ENCODE results near the gene CALCOCO1.
A peak's percentile ranks its signal among the peaks of the same experiment; 100 is the strongest.
"Not testable (repeated sequence)": the region's sequence is repeated elsewhere in the genome, so short reads cannot be mapped to it uniquely, and the experiment has no call there.

Gene CALCOCO1, protein sequence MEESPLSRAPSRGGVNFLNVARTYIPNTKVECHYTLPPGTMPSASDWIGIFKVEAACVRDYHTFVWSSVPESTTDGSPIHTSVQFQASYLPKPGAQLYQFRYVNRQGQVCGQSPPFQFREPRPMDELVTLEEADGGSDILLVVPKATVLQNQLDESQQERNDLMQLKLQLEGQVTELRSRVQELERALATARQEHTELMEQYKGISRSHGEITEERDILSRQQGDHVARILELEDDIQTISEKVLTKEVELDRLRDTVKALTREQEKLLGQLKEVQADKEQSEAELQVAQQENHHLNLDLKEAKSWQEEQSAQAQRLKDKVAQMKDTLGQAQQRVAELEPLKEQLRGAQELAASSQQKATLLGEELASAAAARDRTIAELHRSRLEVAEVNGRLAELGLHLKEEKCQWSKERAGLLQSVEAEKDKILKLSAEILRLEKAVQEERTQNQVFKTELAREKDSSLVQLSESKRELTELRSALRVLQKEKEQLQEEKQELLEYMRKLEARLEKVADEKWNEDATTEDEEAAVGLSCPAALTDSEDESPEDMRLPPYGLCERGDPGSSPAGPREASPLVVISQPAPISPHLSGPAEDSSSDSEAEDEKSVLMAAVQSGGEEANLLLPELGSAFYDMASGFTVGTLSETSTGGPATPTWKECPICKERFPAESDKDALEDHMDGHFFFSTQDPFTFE

DNA sequence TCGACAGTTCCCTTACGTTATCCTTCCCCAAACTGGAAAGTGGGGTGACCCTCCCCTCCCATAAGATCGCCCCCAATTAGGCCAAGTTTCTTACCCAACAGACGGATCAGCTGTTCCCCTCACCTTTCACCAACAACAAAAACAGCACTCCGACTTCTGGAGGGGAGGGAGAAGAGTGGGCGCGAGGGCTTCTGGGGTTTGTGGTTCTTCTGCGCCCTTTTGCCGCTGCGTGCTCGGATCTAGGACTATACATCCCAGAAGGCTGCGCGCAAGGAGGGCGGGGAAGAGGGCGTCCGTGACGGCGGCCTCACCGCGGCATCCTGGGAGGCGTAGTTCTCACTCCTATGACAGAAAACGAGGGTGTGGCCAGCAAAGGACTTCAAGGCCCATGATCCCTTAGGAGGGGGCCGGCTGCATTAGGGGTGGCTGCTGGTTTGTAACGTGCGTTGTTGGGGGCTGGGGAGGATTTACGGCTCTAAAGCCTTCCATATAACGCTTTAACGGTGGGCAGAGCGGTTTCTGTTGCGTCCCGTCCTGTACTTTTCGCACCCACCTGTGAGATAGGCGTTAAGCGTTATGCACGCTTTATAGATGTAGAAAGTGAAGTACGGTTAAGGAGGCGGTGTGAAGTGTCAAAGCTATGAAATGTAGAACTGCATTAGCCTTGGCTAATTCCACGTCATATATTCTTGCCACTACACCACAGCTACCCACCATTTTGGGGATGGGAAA lies at the start of gene CALCOCO1:
Gene CALCOCO1 (minus strand): TSS at position 143 of the 732 bp plus-strand sequence. CDS start 2,210 bp downstream, outside the sequence.
- DNase-seq, result peak; percentile 94

DNA sequence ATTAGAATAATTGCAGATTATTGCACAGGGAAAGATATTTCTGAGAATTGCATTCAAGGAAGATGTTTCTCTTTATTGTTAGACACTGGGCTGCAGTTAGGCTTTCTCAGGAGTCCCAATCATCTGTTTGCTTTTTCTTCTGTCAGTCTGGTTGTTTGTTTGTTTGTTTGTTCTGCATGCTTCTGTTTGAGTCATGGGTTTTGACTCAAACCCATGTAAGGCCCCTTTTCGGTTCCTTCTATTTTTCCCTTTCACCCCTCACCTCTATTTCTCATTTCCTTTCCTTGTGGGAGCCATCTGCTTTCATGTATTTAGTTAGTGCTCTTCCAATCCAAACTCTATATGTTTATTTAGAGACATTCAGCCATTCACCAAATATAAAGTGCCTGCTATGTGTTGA lies 49.6 kb upstream of the CALCOCO1 start:
- no peak for DNase-seq

DNA sequence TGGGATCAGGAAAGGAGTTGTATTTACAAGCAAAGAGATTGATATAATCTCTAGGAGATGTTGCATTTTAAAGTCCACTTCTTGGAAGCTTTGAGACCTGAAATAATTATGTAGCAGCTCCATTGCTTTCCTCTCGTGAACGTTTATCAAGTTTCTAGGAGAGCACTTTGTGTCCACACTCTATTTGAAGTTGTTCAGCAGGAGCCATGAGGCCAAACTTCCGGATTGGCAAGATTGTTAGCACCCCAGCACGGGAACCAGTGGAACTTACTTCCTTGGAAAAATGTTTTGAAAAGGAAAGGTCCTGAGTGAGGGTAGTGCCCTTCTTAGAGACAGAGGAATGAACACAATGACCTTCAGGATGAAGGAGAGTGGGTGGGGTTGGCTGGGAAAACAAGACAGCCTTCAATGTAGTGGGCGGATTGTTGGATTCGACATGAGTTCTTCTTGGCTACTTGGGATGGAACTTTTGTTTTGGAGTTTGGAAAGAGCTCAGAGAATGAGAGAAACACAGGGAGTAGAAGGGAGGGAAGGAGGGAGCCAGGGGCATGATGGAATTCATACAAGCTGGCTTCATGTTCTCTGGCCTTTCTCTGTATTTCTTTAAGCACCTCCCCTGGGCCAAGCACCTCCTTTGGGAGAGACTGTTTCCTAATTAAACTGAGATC lies 48.4 kb upstream of the CALCOCO1 start:
- DNase-seq, result no peak

DNA sequence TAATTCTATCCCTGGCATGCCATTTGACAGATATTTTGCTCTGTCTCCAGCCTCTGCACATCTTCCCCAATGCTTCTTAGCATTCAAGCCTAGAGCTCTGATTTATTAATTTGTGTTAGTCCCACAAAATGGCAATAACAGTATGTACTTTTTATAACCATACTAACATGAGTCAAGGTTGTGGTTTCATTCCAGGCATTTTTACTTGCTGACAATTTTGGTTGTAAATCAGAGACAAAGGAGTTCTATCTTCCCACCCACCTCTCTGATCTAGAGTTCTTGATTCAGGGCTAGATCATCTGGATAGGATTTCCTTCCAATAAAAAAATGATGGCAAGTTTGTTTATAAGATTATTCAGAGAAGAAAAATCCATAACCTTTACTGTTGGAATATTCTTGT lies 43.0 kb upstream of the CALCOCO1 start:
- DNase-seq, result no peak

DNA sequence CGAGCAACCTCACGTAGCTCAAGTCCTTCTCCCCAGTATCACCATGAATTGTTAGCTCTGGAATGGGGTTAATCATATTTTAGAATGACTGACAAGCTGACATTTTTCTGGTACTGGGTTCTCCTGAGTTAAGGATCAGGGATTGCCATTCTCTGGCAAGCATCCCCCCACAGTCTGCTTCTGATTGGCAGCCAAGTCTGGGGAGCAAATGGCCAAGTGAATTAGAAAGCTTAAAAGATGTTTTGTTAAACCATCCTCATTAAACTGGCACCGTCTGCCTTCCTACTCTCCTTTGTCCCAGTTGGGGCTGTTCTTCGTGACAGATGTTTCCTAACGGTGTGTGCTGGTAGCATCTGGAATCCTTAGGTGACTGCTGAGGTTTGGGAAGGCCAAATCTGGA lies 41.7 kb upstream of the CALCOCO1 start:
- peak; percentile 29 for DNase-seq

DNA sequence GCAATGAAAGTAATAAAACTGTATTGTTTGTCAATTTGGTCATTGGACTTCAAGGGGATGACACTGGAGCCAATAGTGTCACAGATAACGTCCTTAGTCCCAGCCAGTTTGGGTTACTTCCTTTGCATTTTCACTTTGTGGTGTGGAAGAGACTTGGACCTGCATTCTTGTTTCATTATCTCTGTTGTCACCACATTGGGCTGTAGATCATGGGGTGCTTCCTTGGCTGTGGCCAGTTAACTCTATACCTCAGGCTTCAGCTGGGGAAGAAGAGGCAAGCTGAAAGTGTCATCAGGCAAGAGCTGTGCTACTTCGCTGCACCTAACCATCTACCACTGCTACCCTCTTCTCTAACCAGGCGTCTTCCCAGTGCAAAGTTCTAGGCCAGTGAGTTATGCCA lies 39.6 kb upstream of the CALCOCO1 start:
- no peak for DNase-seq

DNA sequence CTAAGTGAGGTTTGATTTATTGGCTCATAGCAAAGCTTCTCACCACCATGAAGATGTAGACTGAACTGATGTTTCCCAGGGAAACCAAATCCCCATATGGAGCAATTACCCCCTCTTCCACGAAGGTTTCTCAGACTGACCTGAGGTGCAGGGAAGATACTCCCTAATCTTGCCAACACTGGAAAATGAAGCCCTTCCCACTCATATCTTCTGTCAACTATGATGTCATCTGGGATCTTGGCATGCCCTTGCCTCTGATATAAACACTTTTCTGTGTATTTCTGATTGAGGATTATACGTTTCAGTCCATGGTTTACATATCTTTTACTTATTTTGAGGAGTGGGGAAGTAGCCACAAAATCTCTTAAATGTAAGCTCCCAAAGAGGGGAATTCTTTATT lies 38.6 kb upstream of the CALCOCO1 start:
- DNase-seq, result no peak

DNA sequence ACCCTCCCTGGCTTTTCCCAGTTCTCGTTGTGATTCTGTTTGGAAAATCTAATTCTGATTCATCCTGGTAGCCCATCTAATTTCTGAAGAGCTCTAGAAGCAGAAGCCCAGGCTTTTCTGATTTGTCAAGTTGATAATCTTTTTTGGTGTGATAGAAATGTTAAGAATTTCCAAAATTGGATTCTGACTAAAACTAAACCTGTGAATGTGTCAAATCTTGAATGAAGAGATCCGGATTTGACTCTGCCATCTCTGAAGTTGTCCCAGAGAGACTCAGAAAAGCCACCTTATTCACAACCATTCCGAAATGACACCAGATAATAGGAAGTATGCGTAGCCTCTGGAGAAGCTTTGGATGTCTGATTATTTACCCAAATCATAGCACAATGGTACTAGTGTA lies 37.4 kb upstream of the CALCOCO1 start:
- no peak for DNase-seq

DNA sequence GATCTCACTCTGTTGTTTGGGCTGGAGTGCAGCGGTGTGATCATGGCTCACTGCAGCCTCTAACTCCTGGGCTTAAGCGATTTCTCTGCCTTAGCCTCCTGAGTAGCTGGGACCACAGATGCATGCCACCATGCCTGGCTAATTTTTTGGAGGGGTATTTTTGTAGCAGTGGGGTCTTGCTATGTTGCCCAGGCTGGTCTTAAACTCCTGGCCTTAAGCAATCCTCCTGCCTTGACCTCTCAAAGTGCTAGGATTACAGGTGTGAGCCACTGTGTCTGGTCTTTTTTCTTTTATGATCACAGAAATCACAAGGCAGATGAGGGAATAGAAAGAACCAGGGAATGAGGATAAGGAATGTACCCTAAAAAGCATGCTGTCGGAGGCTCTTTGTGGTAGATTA lies 35.5 kb upstream of the CALCOCO1 start:
- DNase-seq, result not testable (repeated sequence)

DNA sequence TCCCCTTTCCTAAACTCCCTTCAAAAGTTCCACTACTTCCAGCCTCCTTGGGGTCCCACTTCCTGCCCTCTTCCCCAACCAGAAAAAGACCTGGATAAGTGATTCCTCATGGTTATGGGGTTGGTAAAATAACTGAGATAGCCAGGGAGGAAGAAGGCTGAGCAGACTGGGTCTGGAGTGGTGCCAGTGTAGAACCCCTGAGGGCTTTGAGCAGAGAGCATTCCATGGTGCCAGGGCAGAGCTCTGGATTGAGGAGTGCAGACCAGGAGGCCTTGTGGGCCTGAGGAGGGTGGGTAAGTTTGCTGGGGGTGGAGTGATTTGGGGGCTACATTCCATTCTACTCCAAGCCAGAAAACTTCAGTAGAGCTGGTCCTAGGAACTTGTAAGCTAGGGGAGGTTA lies 34.1 kb upstream of the CALCOCO1 start:
- DNase-seq, result no peak

DNA sequence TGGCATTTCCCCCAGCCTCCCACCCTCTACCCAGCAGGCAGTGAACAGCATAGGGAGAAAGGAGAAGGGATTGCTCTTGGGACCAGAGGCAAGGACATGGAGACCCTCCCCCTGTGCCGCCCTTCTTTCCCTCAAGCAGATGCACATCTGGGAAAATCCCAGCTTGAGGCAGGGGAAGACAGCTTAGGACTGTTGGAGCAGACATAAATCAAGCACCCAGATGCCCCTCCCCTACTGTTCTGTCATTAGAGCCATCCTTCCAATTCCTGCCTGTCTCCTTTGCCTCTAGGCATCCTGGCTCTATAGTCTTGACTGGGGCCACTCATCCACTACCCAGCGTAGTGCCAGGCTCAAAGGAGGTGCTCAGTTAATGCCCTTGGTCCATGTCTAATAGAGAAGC lies 32.0 kb upstream of the CALCOCO1 start:
- DNase-seq, result no peak

DNA sequence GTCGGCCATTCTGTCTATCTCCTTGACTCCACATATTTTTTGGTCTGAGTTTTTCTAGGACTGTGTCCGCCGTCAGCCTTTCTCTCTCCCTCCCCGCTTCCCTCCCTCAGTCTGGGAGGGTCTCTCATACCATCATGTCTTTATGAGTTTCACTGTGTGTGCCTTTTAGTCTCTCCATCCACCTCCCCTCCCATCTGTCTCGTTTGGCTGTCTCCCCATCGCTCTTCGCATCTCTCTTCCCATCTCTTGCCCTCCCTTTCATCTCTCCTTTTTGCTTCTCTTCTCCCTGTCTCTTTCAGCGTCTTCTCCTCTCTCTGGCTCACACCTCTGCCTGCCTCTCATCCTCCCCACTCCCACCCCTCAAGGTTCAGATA lies 31.5 kb upstream of the CALCOCO1 start:
- no peak for DNase-seq

DNA sequence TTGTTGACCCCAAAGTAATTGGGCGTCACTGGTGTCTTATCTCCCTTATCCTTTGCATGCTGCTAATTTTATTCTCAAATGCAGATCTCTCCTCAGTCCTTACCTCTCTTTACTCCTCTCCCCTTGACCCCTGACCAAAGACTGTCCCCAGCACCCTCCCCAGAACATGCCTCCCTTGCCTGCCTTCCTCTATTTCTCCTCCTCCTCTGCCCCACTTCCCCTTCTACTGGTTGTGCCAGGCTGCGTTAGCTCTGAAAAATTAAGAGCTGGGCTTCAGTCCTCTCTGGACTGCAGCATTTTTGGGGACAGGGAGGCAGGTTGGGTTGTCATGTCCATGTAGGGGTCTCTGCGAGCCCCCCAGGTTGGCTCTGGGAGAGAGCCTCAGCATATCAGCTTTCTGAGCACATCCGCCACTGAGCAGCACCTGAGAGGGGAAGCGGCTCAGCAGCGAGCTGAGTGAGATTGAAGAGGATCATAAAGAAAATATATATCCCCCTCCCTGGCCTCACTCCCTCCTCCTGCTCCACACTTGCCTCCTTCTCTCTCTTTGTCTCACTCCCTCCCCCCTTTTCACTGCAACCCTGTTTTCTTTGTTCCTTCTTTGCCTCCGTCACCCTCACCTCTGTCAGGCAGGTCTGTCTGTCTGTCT lies 31.0 kb upstream of the CALCOCO1 start:
- no peak for DNase-seq

DNA sequence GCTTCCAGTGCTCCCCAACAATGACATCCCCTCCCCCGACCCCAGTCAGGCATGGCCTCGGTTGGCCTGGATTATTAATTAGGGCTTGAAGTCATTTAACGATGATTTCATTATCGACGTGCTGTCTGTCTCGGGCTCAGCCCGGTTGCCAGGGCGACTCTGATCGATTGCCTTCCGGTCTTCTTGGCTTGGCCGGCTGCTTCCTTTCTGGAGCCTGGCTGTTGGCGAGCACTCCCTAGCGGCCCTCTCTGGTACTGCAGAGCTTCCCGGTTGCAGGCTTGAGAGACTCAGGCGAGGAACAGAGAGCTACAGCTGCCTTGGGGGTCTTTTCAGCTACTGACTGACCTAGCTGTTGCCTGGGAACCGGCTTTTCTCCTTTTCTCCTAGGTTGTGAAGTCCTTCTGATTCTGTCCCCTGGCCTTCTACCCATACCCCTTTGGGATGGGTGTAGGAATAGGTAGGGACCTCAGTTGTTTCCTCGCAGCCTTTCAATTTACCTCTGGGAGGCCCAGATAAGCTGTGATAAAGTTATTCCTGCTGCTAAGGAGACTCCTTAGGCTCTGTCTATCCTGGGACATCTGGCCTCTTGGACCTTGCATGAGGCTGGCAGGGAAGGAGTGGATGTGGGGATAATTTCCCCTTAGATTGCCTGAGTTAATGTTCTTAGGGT lies 30.0 kb upstream of the CALCOCO1 start:
- DNase-seq, result peak; percentile 16

DNA sequence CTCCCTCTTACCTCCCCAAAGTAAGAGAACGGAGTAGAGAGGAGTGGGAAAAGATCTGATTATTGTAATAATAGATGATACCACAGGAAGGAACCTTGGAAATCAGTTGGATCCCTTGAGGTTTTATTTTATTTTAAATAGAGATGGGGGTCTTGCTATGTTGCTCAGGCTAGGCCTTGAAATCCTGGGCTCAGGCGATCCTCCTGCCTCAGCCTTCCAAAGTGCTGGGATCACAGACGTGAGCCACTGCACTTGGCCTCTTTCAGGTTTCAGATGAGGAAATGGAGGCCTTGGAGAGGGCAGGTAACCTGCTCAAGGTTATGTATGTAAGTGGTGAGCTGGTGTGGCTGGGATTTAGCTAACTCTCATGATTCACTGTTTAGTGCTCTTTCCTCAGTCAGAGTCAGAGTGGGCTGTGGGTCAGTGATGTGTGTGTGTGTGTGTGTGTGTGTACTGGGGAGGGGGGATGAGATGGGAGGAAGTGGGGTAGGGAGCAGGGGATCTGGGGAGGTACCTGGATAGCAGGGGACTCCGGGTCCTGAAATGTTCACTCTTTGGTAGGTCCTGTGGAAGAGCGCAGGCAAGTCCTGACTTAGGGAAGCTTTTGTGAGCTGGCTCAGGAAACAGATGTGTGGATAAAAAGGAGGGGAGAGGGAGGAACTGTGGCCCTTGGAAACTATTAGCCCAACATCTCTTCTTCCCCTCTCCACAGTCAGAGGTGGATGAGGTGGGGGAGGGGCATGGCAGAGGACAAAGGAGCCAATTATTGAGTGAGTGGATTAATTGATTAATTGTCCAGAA lies 29.2 kb upstream of the CALCOCO1 start:
- no peak for DNase-seq

DNA sequence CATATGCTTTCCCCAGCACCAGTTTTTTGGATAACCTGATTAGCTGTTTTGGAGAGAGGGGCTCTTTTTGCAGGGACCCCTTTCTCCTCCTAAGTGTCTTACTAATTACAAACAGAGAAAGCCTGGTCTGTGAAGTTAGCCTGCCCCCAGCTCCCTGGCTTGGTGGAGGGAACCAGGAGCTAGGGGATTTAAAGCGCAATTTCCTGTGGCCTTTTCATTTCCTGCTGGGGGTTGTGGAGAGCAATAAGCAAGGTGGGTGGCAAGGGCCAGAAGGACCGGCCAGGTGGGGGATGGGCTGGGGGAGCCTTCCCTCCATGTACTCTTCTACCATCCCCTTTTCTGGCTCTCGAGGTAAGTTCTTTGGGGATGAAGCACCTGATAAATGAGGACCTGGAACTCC lies 28.6 kb upstream of the CALCOCO1 start:
- no peak for DNase-seq

DNA sequence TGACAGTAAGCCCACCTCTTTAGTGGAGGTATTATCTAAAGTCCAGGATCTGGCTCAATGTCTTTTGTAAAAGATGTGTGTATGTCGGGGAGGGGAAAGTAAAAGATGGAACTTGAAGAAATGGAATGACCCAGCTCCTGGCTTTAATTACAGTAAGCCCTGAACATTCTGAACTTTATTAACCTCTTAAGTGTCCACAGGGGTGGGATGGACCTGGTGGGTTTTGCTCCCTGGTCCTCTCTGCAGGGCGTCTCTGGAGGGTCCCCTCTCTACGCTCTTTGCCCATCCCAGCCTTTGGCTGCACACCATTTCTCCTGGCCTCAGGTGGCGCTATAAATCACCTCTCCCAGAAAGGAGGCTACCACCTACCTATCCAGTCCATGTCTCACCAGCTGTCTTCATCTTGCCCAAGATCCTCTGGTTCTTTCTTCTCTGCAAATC lies 28.2 kb upstream of the CALCOCO1 start:
- DNase-seq, result no peak

DNA sequence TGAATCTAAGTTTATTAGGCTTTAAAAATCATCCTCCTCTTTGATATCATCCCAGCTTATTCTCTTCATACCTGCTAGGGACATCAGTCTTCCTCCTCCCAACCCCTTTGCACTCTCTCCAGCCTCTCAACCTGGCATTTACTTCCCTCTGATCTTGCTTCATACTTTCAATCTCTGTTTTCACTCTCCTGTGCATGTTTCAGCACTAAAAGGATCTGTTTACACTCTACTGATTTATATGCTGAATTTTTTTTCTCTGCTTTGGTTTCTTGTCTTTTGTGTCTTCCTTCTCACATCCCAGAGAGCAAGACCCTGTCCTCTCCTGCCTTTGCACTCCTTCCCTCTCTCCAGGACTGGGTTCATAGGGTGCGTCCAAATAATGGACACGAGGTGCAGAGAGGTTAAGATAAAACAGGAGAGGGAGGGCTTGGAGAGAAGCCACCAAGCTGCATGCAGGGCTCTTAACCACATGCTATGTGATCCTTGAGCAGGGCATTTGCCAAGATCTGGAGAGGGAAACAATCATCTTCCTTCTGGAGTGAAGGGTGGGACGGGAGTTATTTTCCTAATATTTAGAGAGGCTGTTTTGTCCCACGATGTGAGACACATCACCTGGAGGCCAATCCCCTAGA lies 27.5 kb upstream of the CALCOCO1 start:
- no peak for DNase-seq

DNA sequence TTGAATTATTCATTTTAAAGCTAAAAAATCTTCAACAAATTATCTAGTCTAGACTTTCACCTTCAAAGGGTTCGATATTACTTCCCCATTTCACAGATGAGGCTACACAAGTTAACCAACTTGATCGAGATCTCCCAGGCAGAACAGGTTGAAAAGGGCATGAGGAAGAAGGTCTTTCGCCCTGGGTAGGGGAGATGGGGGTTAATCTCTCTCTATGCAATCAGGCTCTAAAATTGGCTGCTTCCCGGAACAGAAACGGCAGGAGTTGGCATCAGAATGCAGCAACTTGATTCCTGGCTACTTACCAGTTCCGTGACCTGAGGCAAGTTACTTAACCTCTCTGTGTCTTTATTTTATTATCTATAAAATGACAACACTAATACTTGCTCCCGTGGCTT lies 26.9 kb upstream of the CALCOCO1 start:
- no peak for DNase-seq

DNA sequence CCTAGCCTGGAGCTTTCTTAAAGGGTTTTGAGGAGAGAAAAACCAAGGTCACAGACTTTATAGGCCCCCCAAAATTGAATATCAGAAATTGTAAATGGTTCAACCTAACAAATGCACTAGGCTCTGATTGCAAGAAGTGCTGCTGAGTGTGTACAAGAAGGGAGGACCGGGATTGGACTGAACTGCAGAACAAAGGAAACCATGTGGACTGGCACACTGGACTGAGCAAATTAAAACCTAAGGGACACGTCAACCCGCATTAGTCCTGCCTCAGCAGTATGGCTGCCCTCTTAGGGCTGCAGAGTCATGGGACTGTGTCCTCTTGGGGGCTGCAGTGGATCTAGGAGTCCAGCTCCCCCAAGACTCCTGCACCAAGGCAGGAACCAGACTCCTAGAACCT lies 25.4 kb upstream of the CALCOCO1 start:
- no peak for DNase-seq

DNA sequence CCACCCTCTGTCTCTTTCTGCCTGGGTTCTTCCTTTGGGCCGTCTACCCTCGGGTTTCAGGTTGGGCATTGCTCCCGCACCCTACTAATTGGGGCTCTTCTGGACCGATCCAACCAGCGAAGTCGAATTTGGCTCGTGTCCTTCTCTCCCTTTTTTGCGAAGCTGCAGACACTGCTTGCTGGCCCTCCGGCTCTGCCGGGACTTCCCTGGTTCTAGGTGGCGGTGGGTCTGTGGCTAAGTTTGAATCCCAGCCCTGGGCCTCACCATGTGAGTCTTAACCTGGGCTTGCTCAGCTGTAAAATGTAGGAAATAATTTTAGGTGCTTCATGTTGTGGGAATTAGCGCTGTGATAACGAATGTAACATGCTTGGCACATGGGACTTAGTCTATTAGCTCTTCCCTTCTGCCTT lies 24.9 kb upstream of the CALCOCO1 start:
- DNase-seq, result no peak
